CD1c-positive myeloid dendritic cell (primary cell): ENCODE results near the gene MKRN3.

Experiments used
- DNase-seq: peaks from one replicate; pipeline ENCODE4 v3.0.0-alpha.2; 2016; ENCODE audit errors: extremely low spot score

The MKRN3 gene

GRCh38 chr15:23565395-23566070 is at the start of gene MKRN3:
Gene MKRN3, plus strand, starts transcription at chr15:23565674. Its CDS starts 109 bp downstream, at chr15:23565783.
- peak; percentile 30 for DNase-seq

GRCh38 chr15:23516866-23517265 is 48.6 kb upstream of the MKRN3 start:
- no peak for DNase-seq

- DNase-seq = no peak
Observed at GRCh38 chr15:23518104-23518503, 47.4 kb upstream of the MKRN3 start.

DNA sequence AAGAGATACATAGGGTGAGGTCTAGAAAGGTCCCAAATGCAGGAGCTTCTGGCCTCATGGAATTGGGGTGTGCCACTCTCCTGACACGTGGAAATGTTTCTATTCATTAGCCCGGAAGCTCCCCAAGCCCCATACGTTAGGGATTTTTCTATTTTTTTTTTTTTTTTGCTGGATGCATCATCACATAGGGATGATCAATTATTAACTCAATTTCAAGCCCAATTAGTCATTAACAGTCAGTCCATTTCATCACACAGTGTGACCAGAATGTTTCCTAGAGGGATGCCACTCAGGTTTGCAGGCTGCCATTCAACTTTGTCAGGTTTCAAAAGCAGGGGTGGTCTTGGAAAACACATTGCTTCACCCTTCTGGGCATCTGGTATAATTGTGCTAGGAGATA is 40.7 kb upstream of the MKRN3 start:
- no peak for DNase-seq

- DNase-seq = no peak
Observed at GRCh38 chr15:23529891-23530290, 35.6 kb upstream of the MKRN3 start.

DNA sequence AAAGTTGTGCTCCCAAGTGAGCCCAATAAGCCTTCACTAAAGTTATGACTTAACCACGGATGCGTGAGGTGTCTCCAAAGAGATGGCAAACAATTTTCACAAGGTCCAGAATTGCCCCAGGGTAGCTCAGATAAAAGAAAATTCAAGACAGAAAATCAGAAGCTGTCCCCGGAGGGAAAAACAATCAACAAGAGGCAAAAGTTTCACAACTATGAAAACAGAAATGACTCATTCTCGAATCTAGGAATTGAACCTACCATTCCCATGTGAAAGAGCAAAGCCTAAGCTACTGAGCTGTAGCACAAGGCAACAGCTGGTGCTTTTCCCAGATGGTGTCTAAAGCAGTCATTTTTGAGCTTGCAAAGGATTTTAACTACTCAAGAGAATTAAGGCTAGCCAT is 33.5 kb upstream of the MKRN3 start:
- no peak for DNase-seq

- DNase-seq = no peak
Observed at GRCh38 chr15:23536659-23537058, 28.8 kb upstream of the MKRN3 start.

DNA sequence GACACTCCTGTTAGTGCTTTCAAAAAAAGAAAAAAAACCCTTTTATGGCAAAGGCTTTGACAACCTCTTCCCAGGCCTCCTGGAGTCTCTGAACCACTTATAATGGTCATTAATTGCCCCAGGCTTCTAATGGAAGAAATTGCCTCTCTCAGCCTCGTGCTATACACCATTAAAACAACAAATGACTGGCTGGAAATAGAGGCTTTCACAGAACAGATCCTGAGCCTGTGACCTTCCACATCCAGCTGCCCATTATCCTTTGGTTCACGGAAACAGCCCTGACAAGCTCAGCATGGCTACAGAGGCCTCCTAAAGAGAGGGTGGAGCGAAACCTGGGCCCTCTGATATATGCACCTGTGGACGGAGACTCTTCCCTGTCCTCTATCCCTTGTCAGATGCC is 26.8 kb upstream of the MKRN3 start:
- DNase-seq = no peak

GRCh38 chr15:23539892-23540291 is 25.6 kb upstream of the MKRN3 start:
- no peak for DNase-seq

GRCh38 chr15:23546158-23546557 is 19.3 kb upstream of the MKRN3 start:
- DNase-seq = no peak

DNA sequence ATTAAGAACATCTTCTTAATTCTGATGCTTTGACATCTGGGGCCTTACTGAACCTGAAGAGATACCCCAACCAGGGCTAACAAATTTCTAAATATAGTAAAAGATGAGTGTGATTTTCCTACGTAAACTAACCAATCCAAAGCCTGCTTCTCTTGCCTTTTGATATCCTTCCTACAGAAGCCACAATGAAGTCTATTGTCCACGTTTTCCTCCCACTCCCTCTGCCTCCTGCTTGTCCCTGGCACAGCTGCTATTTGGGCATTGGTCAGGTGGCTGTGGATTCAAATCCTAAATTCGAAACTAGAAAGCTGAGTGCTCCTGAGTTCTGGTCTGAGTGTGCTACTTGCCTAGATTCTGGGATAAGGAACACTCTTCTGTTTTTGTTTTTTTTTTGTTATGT is 17.4 kb upstream of the MKRN3 start:
- DNase-seq = no peak

DNA sequence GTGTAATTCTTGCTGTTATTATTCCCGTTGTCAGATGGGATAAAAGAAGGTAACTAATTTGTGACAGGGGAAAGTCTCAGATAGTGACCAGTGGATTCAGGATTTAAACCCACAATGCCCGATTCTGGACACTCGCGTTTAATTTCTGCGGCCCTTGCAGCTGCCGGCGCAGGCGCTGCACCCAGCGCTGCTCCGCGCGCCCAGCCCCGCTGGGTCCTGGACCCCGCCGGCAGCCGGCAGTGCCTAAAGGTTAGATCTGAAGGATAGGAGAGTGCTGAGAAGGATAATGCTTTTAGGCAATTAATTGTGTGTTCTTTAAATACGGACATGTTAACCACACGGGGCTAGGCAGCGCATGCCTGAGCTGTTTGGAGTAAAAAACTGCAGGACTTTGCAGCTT is 3.6 kb upstream of the MKRN3 start:
- no peak for DNase-seq

GRCh38 chr15:23564821-23565394 is 566 bp upstream of the MKRN3 start:
- no peak for DNase-seq

DNA sequence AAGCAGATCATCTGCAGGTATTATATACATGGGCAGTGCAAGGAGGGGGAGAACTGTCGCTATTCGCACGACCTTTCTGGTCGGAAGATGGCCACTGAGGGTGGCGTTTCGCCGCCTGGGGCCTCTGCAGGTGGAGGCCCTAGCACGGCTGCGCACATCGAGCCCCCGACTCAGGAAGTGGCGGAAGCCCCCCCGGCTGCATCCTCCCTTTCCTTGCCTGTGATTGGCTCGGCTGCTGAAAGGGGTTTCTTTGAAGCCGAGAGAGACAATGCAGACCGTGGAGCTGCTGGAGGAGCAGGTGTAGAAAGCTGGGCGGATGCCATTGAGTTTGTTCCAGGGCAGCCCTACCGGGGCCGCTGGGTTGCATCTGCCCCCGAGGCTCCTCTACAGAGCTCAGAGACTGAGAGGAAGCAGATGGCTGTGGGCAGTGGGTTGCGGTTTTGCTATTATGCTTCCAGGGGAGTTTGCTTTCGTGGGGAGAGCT is 639 bp downstream of the MKRN3 start:
- no peak for DNase-seq

DNA sequence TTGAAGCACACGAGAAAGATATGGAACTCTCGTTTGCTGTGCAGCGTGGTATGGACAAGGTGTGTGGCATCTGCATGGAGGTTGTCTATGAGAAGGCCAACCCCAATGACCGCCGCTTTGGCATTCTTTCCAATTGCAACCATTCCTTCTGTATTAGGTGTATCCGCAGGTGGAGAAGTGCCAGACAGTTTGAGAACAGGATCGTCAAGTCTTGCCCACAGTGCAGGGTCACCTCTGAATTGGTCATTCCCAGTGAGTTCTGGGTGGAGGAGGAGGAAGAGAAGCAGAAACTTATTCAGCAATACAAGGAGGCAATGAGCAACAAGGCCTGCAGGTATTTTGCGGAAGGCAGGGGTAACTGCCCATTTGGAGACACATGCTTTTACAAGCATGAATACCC is 1.2 kb downstream of the MKRN3 start:
- no peak for DNase-seq

GRCh38 chr15:23567921-23568320 is 2.4 kb downstream of the MKRN3 start:
- DNase-seq = no peak

DNA sequence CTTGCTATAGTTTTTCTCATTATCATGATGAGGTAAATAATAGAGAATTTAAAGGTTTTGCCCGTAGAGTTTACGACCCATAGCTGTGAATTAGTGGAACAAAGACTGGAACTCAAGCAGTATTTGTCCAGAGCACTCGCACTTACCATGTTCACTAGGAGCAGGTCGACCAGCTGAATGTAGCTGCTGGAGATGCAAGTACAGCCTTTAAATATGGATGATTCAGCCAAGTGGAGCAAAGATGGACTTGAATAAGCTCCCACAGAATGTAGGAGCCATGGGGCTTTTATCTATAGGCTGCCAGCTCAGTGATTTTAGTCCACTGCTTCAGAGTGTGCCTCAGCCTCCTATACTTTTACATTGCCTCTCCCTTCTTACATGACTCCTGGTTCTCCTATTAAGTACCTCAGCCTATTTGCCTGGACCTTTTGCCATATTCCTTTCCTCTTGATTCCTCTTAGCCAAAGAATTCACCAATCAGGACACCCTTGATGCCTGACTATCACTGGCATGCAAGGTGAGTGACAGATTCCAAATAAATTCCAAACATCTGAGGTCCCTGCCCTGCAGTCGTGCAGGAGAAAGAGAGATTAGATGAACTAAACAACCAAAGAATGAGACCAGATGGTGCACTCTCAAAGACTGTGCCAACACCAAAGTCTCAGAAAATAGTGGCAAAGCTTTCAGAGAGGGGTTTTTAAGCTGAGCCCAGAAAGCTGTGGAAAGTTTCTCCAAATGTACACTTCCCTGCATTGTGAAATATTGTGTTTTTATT is 3.9 kb downstream of the MKRN3 start:
- no peak for DNase-seq

- DNase-seq = no peak
Observed at GRCh38 chr15:23570486-23570885, 5.0 kb downstream of the MKRN3 start.

DNA sequence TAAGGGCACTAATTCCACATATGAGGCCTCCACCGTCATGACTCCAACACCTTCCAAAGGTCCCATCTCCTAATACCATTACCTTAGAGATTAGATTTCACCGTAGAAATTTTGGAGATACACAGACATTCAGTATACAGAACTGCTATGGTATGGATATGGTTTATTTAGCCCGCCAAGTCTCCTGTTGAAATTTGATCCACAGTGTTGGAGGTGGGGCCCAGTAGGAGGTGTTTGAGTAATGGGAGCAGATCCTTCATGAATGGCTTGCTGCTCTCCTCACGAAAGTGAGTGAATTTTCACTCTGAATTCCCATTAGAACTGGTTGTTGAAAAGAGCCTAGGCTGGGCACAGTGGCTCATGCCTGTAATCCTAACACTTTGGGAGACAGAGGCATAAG is 7.4 kb downstream of the MKRN3 start:
- DNase-seq = no peak

DNA sequence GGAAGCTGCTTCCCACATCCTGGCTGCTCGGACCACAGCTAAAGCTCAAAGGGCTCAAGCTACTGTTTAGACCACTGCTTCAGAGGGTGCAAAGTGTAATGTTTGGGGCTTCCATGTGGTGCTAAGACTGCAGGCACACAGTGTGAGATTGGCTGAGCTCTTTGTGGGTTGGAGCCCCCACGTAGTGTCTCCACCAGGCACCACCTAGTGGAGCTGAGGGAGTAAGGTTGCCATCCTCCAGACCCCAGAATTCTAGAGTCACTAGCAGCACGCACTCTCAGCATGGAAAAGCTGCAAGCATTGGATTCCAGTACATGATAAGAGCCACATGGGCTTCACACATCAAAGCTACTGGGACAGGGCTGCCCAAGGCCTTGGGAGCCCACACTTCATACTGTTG is 9.3 kb downstream of the MKRN3 start:
- DNase-seq = no peak

DNA sequence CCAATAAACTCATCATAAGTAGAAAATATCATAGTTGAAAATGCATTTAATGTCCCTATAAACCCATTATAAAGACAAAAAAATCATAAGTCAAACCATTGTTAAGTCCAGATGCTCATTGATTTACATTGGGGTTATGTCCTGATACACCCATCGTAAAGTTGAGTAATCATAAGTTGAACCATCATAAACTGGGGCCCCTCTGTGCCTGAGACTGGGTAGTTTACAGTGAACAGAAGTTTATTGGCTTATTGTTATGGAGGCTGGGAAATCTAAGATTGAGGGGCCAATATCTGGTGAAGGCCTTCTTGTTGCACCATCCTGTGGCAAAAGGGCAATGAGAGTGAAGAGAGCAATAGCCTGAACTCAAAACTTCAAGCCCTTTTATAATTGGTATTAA is 10.6 kb downstream of the MKRN3 start:
- no peak for DNase-seq

DNA sequence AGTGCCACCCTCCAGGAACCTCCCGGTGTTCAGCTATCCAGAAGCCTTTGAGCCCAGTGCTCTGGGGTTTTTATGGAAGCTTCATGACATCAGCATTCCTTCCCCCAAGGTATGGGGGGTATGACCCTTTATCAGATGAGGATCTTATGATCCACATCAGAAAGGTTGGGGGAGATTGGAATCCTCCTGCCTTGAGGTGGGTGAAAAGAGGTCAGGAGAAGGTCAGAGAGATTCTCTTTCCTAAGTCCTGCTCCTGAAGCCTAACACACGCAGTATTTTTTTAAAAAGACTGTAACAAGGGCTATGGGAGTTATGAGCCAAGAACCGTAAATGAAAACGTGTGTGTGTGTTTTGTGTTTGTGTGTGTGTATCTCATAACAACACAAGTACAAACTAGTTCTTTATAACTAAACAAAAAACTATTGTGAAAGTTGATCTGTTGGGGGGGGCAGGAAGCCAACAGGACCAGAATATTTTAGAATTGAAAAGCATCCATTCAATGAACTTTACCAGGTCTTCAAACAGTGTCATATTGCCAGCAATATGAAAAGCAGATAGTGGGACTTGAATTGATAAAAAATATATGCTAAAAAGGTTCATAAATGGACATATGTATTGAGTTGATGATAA is 13.2 kb downstream of the MKRN3 start:
- no peak for DNase-seq

DNA sequence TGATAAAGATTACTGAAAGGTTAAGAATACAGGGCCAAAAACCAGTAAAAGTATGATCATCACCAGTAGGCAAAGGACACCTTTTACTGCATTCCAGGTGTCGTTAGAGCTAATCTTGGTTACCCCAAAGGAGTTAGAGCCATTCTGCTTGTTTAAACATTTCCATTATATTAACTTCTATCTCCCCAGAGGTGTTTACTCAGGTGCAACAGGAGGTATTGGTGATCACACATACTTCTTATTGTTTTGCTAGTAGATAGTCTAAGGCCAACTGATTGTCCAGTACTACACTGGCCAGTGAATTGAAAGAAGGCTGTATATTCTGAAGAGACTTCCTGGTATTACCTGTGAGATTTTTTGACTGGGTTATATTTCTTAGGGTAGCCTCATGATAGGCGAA is 22.8 kb downstream of the MKRN3 start:
- no peak for DNase-seq
